ENCODE results near the gene ARHGAP4. TPM values are rescaled to one million over a fixed set of nuclear protein-coding genes. Genes with fewer than 3 reads are reported as not detected.

The ARHGAP4 gene
- total and polyA plus RNA-seq, 2 donors (not counting 1 experiment from before 2014, with no cell fraction given) = 0.51 to 1.5 TPM

- peaks cover 17% of the 10 kb centered on the region for H3K4me1 ChIP-seq (ENCODE audit: control insufficient read depth, extremely low read depth, insufficient read depth, low read length)
- H3K27me3 ChIP-seq (ENCODE audit: control insufficient read depth, insufficient read depth, low read length) = no peaks in the 10 kb centered on the region
- DNase-seq (ENCODE audit: low read depth in 2 of 2) = peak; percentile 85 to 88
- no peaks in the 10 kb centered on the region for H4K20me1 ChIP-seq (ENCODE audit: control insufficient read depth, extremely low read depth, insufficient read depth, low read length)
- peak within 1 kb of the TSS; percentile 59 for H2AFZ ChIP-seq (ENCODE audit: low read length)
- peaks cover 52% of the 10 kb centered on the region for H3K79me2 ChIP-seq (ENCODE audit: control insufficient read depth, insufficient read depth, low read length)
- no peaks in the 10 kb centered on the region for H3K36me3 ChIP-seq (ENCODE audit: control insufficient read depth, insufficient read depth, low read length)
- peak within 1 kb of the TSS; percentile 81 to 99 (median 90) for H3K4me3 ChIP-seq (replicated peaks in 1 of 4; ENCODE audit: control extremely low read depth in 1 of 4, insufficient read depth in 1 of 4, low read depth in 3 of 4, low read length in 4 of 4)
- peak within 1 kb of the TSS; percentile 96 for H3K4me2 ChIP-seq (ENCODE audit: extremely low read depth, insufficient read depth, low read length)
- TF ChIP-seq, protein P1, sequence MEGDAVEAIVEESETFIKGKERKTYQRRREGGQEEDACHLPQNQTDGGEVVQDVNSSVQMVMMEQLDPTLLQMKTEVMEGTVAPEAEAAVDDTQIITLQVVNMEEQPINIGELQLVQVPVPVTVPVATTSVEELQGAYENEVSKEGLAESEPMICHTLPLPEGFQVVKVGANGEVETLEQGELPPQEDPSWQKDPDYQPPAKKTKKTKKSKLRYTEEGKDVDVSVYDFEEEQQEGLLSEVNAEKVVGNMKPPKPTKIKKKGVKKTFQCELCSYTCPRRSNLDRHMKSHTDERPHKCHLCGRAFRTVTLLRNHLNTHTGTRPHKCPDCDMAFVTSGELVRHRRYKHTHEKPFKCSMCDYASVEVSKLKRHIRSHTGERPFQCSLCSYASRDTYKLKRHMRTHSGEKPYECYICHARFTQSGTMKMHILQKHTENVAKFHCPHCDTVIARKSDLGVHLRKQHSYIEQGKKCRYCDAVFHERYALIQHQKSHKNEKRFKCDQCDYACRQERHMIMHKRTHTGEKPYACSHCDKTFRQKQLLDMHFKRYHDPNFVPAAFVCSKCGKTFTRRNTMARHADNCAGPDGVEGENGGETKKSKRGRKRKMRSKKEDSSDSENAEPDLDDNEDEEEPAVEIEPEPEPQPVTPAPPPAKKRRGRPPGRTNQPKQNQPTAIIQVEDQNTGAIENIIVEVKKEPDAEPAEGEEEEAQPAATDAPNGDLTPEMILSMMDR (conservative IDR thresholded peaks at IDR 0.05 in 1 of 2, IDR thresholded peaks at IDR 0.05 in 1 of 2; ENCODE audit: low read depth in 1 of 2, low read length in 2 of 2) = no peak
- no peak for TF ChIP-seq EZH2 (IDR thresholded peaks at IDR 0.05; ENCODE audit: low read length, missing control alignments)
- H3K27ac ChIP-seq (ENCODE audit: insufficient read depth, low read length) = peak within 1 kb of the TSS; percentile 100
- peak within 1 kb of the TSS; percentile 98 for H3K9ac ChIP-seq (ENCODE audit: insufficient read depth, low read length)
- no peaks in the 10 kb centered on the region for H3K9me3 ChIP-seq (ENCODE audit: control insufficient read depth, insufficient read depth, low read depth, low read length)
Observed at GRCh38 chrX:153971450-153972367, 45.6 kb upstream of the ARHGAP4 start, which contains the start of gene HCFC1. TSS of gene HCFC1 (minus strand) at chrX:153971818. CDS start at chrX:153970840, 978 bp downstream.

DNA sequence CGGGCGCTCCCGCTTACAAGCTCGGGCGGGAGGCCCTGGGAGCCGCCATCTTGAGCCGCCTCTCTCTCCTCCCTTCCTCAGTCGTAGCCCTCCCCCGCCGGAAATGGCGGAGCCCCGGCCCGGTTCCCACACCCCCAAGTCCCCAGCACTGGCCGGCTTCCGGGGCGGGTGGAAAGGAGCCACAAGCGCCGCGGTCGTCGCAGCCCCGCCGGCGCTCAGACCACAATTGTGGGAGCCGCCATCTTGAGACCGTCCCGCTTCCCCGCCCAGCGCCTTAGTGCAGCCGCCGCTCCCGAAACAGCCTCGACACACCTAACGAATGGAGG, 45.0 kb upstream of the ARHGAP4 start:
- no peaks in the 10 kb centered on the region for H3K36me3 ChIP-seq (ENCODE audit: control insufficient read depth, insufficient read depth, low read length)
- TF ChIP-seq, protein P1 (conservative IDR thresholded peaks at IDR 0.05 in 1 of 2, IDR thresholded peaks at IDR 0.05 in 1 of 2; ENCODE audit: low read depth in 1 of 2, low read length in 2 of 2) = no peak
- TF ChIP-seq EZH2 (IDR thresholded peaks at IDR 0.05; ENCODE audit: low read length, missing control alignments) = no peak
- H3K9ac ChIP-seq (ENCODE audit: insufficient read depth, low read length) = peak overlapping the region; percentile 98
- H3K4me2 ChIP-seq (ENCODE audit: extremely low read depth, insufficient read depth, low read length) = peak overlapping the region; percentile 88
- H3K4me3 ChIP-seq (replicated peaks in 1 of 4; ENCODE audit: control extremely low read depth in 1 of 4, insufficient read depth in 1 of 4, low read depth in 3 of 4, low read length in 4 of 4) = peak overlapping the region; percentile 80 to 99 (median 88)
- H3K27me3 ChIP-seq (ENCODE audit: control insufficient read depth, insufficient read depth, low read length) = no peaks in the 10 kb centered on the region
- peaks cover 58% of the 10 kb centered on the region for H3K79me2 ChIP-seq (ENCODE audit: control insufficient read depth, insufficient read depth, low read length)
- peak overlapping the region; percentile 59 for H2AFZ ChIP-seq (ENCODE audit: low read length)
- peak overlapping the region; percentile 100 for H3K27ac ChIP-seq (ENCODE audit: insufficient read depth, low read length)
- no peaks in the 10 kb centered on the region for H4K20me1 ChIP-seq (ENCODE audit: control insufficient read depth, extremely low read depth, insufficient read depth, low read length)
- DNase-seq (ENCODE audit: low read depth in 2 of 2) = peak; percentile 87 to 88
- peaks cover 21% of the 10 kb centered on the region for H3K4me1 ChIP-seq (ENCODE audit: control insufficient read depth, extremely low read depth, insufficient read depth, low read length)
- H3K9me3 ChIP-seq (ENCODE audit: control insufficient read depth, insufficient read depth, low read depth, low read length) = no peaks in the 10 kb centered on the region

GRCh38 chrX:153970357-153971123, 44.5 kb upstream of the ARHGAP4 start:
- Histone ChIP-seq H3K9me3 (ENCODE audit: control insufficient read depth, insufficient read depth, low read depth, low read length) (no peaks in the 10 kb centered on the region), H3K4me2 (ENCODE audit: extremely low read depth, insufficient read depth, low read length) (peak overlapping the region; percentile 80), H3K36me3 (ENCODE audit: control insufficient read depth, insufficient read depth, low read length) (no peaks in the 10 kb centered on the region), H3K4me3 (replicated peaks in 1 of 4; ENCODE audit: control extremely low read depth in 1 of 4, insufficient read depth in 1 of 4, low read depth in 3 of 4, low read length in 4 of 4) (peak overlapping the region; percentile 80 to 99 (median 88)), H3K27ac (ENCODE audit: insufficient read depth, low read length) (peak overlapping the region; percentile 100), H3K4me1 (ENCODE audit: control insufficient read depth, extremely low read depth, insufficient read depth, low read length) (peaks cover 21% of the 10 kb centered on the region), H3K79me2 (ENCODE audit: control insufficient read depth, insufficient read depth, low read length) (peaks cover 63% of the 10 kb centered on the region), H4K20me1 (ENCODE audit: control insufficient read depth, extremely low read depth, insufficient read depth, low read length) (no peaks in the 10 kb centered on the region), H3K9ac (ENCODE audit: insufficient read depth, low read length) (peak overlapping the region; percentile 98), H3K27me3 (ENCODE audit: control insufficient read depth, insufficient read depth, low read length) (no peaks in the 10 kb centered on the region), H2AFZ (ENCODE audit: low read length) (peak overlapping the region; percentile 17)
- DNase-seq (ENCODE audit: low read depth in 2 of 2) = peak; percentile 82 to 90
- TF ChIP-seq EZH2 (IDR thresholded peaks at IDR 0.05; ENCODE audit: low read length, missing control alignments) = no peak
- TF ChIP-seq, protein P1 (conservative IDR thresholded peaks at IDR 0.05 in 1 of 2, IDR thresholded peaks at IDR 0.05 in 1 of 2; ENCODE audit: low read depth in 1 of 2, low read length in 2 of 2) = no peak

All from fibroblast of lung (primary cell).